Measurements from ENCODE around the gene FRRS1L.
A peak's percentile ranks its signal among the peaks of the same experiment; 100 is the strongest.
"Not testable (repeated sequence)": the region's sequence is repeated elsewhere in the genome, so short reads cannot be mapped to it uniquely, and the experiment has no call there.

Gene FRRS1L

GRCh38 chr9:109133533-109133932, 33.5 kb downstream of the FRRS1L start:
- no peak for TF ChIP-seq CTCF (conservative IDR thresholded peaks at IDR 0.05)
- no peak for TF ChIP-seq ZFX (IDR thresholded peaks at IDR 0.05)
- no peak overlapping the region for H3K27ac ChIP-seq

- no peak for TF ChIP-seq ZFX (IDR thresholded peaks at IDR 0.05)
- no peak for TF ChIP-seq CTCF (conservative IDR thresholded peaks at IDR 0.05)
Measured at GRCh38 chr9:109132567-109133021, 34.5 kb downstream of the FRRS1L start.

GRCh38 chr9:109129470-109130197, 37.4 kb downstream of the FRRS1L start:
- H3K27ac ChIP-seq: no peak overlapping the region
- TF ChIP-seq ZFX (IDR thresholded peaks at IDR 0.05) (no peak), CTCF (conservative IDR thresholded peaks at IDR 0.05) (no peak)

More at GRCh38 chr9:109132567-109133021, 34.5 kb downstream of the FRRS1L start:
- no peak overlapping the region for H3K27ac ChIP-seq

GRCh38 chr9:109126671-109127070, 40.4 kb downstream of the FRRS1L start:
- H3K27ac ChIP-seq: not testable (repeated sequence)

- H3K27ac ChIP-seq: no peak overlapping the region
- TF ChIP-seq ZFX (IDR thresholded peaks at IDR 0.05): no peak
Measured at GRCh38 chr9:109124121-109124520, 42.9 kb downstream of the FRRS1L start.

GRCh38 chr9:109122726-109123621, 44.1 kb downstream of the FRRS1L start:
- H3K27ac ChIP-seq: no peak overlapping the region
- no peak for TF ChIP-seq CTCF (conservative IDR thresholded peaks at IDR 0.05)
- TF ChIP-seq ZFX (IDR thresholded peaks at IDR 0.05): no peak

GRCh38 chr9:109121232-109121796, 45.7 kb downstream of the FRRS1L start:
- no peak for TF ChIP-seq CTCF (conservative IDR thresholded peaks at IDR 0.05)
- no peak for TF ChIP-seq ZFX (IDR thresholded peaks at IDR 0.05)
- no peak overlapping the region for H3K27ac ChIP-seq

- H3K27ac ChIP-seq: peak overlapping the region; percentile 92
- no peak for TF ChIP-seq CTCF (conservative IDR thresholded peaks at IDR 0.05)
- no peak for TF ChIP-seq ZFX (IDR thresholded peaks at IDR 0.05)
Measured at GRCh38 chr9:109120204-109120789, 46.8 kb downstream of the FRRS1L start.

Measured in C4-2B (cell line).